ENCODE data around the gene DHX40. TPM values are rescaled to one million over a fixed set of nuclear protein-coding genes. Genes with fewer than 3 reads are reported as not detected.

Gene DHX40
- total RNA-seq, 3 donors from 2014 or later (not counting 1 experiment from before 2014, with no cell fraction given): 43.0 to 47.4 (median 46.6) TPM

- DNase-seq (no peak), ATAC-seq (peak in 2 of 3 donors; percentile 45 to 72)
- Mint-ChIP-seq H3K9me3 (no peaks in the 10 kb centered on the region), H3K27me3 (ENCODE audit: low read depth in 2 of 2) (no peaks in the 10 kb centered on the region), H3K4me1 (peaks cover 56 to 59% of the 10 kb centered on the region in 2 donors), H3K27ac (peak overlapping the region; percentile 65 to 71), H3K4me3 (peak overlapping the region; percentile 0), H3K36me3 (peaks cover 14% of the 10 kb centered on the region)
- peaks cover 26% of the 10 kb centered on the region for H3K36me3 ChIP-seq (ENCODE audit: control insufficient read depth, insufficient read depth, low read length)
- H3K9me3 ChIP-seq (ENCODE audit: control insufficient read depth, insufficient read depth, low read length): no peaks in the 10 kb centered on the region
- TF ChIP-seq CTCF (IDR thresholded peaks at IDR 0.05): no peak
- no peak overlapping the region for H3K4me3 ChIP-seq (ENCODE audit: low read length)
- H3K27me3 ChIP-seq (ENCODE audit: control insufficient read depth, insufficient read depth, low read length): no peaks in the 10 kb centered on the region
- H3K4me1 ChIP-seq (ENCODE audit: control insufficient read depth, insufficient read depth, low read length): peaks cover 16% of the 10 kb centered on the region
- 50% methylated on average over 3 of the region's 5 CpGs for WGBS (ENCODE audit: insufficient coverage)
- intact Hi-C loops (cut with micrococcal nuclease): loop anchor here (2.0 kb wide), 1 partner anchor 25 kb away; the partner anchor contains the start of gene CLTC
- no peak overlapping the region for H3K27ac ChIP-seq (ENCODE audit: low read length)
Observed at GRCh38 chr17:59643159-59644140, 78.0 kb downstream of the DHX40 start.

DNA sequence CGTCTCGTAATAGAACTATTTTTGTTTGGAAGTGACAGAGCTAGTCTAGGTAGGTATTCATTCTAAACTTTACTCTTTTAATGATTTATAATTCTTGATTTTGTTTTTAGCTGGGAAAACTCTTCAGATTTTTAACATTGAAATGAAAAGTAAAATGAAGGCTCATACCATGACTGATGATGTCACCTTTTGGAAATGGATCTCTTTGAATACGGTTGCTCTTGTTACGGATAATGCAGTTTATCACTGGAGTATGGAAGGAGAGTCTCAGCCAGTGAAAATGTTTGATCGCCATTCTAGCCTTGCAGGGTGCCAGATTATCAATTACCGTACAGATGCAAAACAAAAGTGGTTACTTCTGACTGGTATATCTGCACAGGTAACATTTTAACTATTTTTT is 81.9 kb downstream of the DHX40 start:
- Histone ChIP-seq H3K9me3 (ENCODE audit: control insufficient read depth, insufficient read depth, low read length) (no peaks in the 10 kb centered on the region), H3K36me3 (ENCODE audit: control insufficient read depth, insufficient read depth, low read length) (peaks cover 57% of the 10 kb centered on the region), H3K27ac (ENCODE audit: low read length) (no peak overlapping the region), H3K4me3 (ENCODE audit: low read length) (no peak overlapping the region), H3K27me3 (ENCODE audit: control insufficient read depth, insufficient read depth, low read length) (no peaks in the 10 kb centered on the region), H3K4me1 (ENCODE audit: control insufficient read depth, insufficient read depth, low read length) (no peaks in the 10 kb centered on the region)
- 98% methylated on average over 5 of the region's 6 CpGs for WGBS (ENCODE audit: insufficient coverage)
- H3K36me3 Mint-ChIP-seq: peaks cover 20% of the 10 kb centered on the region
- H3K27ac Mint-ChIP-seq: peak overlapping the region in 1 of 2 donors; percentile 27
- H3K4me1 Mint-ChIP-seq: peaks cover 43 to 50% of the 10 kb centered on the region in 2 donors
- intact Hi-C loops (cut with micrococcal nuclease): no loop called here
- no peak for TF ChIP-seq CTCF (IDR thresholded peaks at IDR 0.05)
- H3K4me3 Mint-ChIP-seq: no peak overlapping the region
- H3K27me3 Mint-ChIP-seq (ENCODE audit: low read depth in 2 of 2): no peaks in the 10 kb centered on the region
- ATAC-seq (no peak), DNase-seq (no peak)
- no peaks in the 10 kb centered on the region for H3K9me3 Mint-ChIP-seq

- H3K27me3 ChIP-seq (ENCODE audit: control insufficient read depth, insufficient read depth, low read length): no peaks in the 10 kb centered on the region
- intact Hi-C loops (cut with micrococcal nuclease): no loop called here
- H3K27ac Mint-ChIP-seq: no peak overlapping the region
- no peaks in the 10 kb centered on the region for H3K4me1 ChIP-seq (ENCODE audit: control insufficient read depth, insufficient read depth, low read length)
- TF ChIP-seq CTCF (IDR thresholded peaks at IDR 0.05): no peak
- no peaks in the 10 kb centered on the region for H3K9me3 ChIP-seq (ENCODE audit: control insufficient read depth, insufficient read depth, low read length)
- H3K4me3 ChIP-seq (ENCODE audit: low read length): no peak overlapping the region
- H3K4me1 Mint-ChIP-seq: peaks cover 28 to 30% of the 10 kb centered on the region in 2 donors
- DNase-seq: no peak
- H3K36me3 Mint-ChIP-seq: peaks cover 22% of the 10 kb centered on the region
- no peaks in the 10 kb centered on the region for H3K9me3 Mint-ChIP-seq
- H3K4me3 Mint-ChIP-seq: no peak overlapping the region
- ATAC-seq: no peak
- no peak overlapping the region for H3K27ac ChIP-seq (ENCODE audit: low read length)
- peaks cover 68% of the 10 kb centered on the region for H3K36me3 ChIP-seq (ENCODE audit: control insufficient read depth, insufficient read depth, low read length)
- no peaks in the 10 kb centered on the region for H3K27me3 Mint-ChIP-seq (ENCODE audit: low read depth in 2 of 2)
Observed at GRCh38 chr17:59649886-59650285, 84.5 kb downstream of the DHX40 start.

Data from natural killer cell (primary cell).